ENCODE measurements around the gene FRMD8. TPM values are rescaled to one million over a fixed set of nuclear protein-coding genes. Genes with fewer than 3 reads are reported as not detected.

FRMD8 gene
- total and polyA plus RNA-seq, 2 of the 8 experiments (the other 6 are each of a cell fraction or from before 2014, with no cell fraction given) = 15.0 to 19.2 TPM

- TF ChIP-seq, protein P1, sequence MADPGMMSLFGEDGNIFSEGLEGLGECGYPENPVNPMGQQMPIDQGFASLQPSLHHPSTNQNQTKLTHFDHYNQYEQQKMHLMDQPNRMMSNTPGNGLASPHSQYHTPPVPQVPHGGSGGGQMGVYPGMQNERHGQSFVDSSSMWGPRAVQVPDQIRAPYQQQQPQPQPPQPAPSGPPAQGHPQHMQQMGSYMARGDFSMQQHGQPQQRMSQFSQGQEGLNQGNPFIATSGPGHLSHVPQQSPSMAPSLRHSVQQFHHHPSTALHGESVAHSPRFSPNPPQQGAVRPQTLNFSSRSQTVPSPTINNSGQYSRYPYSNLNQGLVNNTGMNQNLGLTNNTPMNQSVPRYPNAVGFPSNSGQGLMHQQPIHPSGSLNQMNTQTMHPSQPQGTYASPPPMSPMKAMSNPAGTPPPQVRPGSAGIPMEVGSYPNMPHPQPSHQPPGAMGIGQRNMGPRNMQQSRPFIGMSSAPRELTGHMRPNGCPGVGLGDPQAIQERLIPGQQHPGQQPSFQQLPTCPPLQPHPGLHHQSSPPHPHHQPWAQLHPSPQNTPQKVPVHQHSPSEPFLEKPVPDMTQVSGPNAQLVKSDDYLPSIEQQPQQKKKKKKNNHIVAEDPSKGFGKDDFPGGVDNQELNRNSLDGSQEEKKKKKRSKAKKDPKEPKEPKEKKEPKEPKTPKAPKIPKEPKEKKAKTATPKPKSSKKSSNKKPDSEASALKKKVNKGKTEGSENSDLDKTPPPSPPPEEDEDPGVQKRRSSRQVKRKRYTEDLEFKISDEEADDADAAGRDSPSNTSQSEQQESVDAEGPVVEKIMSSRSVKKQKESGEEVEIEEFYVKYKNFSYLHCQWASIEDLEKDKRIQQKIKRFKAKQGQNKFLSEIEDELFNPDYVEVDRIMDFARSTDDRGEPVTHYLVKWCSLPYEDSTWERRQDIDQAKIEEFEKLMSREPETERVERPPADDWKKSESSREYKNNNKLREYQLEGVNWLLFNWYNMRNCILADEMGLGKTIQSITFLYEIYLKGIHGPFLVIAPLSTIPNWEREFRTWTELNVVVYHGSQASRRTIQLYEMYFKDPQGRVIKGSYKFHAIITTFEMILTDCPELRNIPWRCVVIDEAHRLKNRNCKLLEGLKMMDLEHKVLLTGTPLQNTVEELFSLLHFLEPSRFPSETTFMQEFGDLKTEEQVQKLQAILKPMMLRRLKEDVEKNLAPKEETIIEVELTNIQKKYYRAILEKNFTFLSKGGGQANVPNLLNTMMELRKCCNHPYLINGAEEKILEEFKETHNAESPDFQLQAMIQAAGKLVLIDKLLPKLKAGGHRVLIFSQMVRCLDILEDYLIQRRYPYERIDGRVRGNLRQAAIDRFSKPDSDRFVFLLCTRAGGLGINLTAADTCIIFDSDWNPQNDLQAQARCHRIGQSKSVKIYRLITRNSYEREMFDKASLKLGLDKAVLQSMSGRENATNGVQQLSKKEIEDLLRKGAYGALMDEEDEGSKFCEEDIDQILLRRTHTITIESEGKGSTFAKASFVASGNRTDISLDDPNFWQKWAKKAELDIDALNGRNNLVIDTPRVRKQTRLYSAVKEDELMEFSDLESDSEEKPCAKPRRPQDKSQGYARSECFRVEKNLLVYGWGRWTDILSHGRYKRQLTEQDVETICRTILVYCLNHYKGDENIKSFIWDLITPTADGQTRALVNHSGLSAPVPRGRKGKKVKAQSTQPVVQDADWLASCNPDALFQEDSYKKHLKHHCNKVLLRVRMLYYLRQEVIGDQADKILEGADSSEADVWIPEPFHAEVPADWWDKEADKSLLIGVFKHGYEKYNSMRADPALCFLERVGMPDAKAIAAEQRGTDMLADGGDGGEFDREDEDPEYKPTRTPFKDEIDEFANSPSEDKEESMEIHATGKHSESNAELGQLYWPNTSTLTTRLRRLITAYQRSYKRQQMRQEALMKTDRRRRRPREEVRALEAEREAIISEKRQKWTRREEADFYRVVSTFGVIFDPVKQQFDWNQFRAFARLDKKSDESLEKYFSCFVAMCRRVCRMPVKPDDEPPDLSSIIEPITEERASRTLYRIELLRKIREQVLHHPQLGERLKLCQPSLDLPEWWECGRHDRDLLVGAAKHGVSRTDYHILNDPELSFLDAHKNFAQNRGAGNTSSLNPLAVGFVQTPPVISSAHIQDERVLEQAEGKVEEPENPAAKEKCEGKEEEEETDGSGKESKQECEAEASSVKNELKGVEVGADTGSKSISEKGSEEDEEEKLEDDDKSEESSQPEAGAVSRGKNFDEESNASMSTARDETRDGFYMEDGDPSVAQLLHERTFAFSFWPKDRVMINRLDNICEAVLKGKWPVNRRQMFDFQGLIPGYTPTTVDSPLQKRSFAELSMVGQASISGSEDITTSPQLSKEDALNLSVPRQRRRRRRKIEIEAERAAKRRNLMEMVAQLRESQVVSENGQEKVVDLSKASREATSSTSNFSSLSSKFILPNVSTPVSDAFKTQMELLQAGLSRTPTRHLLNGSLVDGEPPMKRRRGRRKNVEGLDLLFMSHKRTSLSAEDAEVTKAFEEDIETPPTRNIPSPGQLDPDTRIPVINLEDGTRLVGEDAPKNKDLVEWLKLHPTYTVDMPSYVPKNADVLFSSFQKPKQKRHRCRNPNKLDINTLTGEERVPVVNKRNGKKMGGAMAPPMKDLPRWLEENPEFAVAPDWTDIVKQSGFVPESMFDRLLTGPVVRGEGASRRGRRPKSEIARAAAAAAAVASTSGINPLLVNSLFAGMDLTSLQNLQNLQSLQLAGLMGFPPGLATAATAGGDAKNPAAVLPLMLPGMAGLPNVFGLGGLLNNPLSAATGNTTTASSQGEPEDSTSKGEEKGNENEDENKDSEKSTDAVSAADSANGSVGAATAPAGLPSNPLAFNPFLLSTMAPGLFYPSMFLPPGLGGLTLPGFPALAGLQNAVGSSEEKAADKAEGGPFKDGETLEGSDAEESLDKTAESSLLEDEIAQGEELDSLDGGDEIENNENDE (IDR thresholded peaks at IDR 0.05; ENCODE audit: insufficient replicate concordance, low read length) = no peak
- TF ChIP-seq KDM5A (IDR thresholded peaks at IDR 0.05; ENCODE audit: low read length) (no peak), SAP30 (IDR thresholded peaks at IDR 0.05; ENCODE audit: insufficient read depth, insufficient replicate concordance, low read length) (no peak), ATF3 (IDR thresholded peaks at IDR 0.05; ENCODE audit: insufficient read depth, low read depth, low read length) (no peak), TCF12 (IDR thresholded peaks at IDR 0.05; ENCODE audit: low read depth, low read length) (no peak), RBBP5 (IDR thresholded peaks at IDR 0.05; ENCODE audit: borderline replicate concordance, low read depth, low read length) (no peak), POLR2A (IDR thresholded peaks at IDR 0.05; ENCODE audit: control extremely low read depth in 1 of 2, low read depth in 2 of 2, low read length in 2 of 2) (no peak), HDAC6 (IDR thresholded peaks at IDR 0.05; ENCODE audit: low read depth, low read length) (no peak), CBX5 (IDR thresholded peaks at IDR 0.05; ENCODE audit: low read depth, low read length) (no peak), SIN3A (conservative IDR thresholded peaks at IDR 0.05 in 1 of 2, IDR thresholded peaks at IDR 0.05 in 1 of 2; ENCODE audit: low read depth in 1 of 2, low read length in 2 of 2) (no peak), RXRA (IDR thresholded peaks at IDR 0.05; ENCODE audit: insufficient read depth, low read depth, low read length) (no peak)
Measured at GRCh38 chr11:65375012-65375411, 11.4 kb upstream of the FRMD8 start (continued).

Measured in H1 (cell line).